Measurements from ENCODE around the gene SKA3.
A peak's percentile ranks its signal among the peaks of the same experiment; 100 is the strongest.
"Not testable (repeated sequence)": the region's sequence is repeated elsewhere in the genome, so short reads cannot be mapped to it uniquely, and the experiment has no call there.

The SKA3 gene

DNA sequence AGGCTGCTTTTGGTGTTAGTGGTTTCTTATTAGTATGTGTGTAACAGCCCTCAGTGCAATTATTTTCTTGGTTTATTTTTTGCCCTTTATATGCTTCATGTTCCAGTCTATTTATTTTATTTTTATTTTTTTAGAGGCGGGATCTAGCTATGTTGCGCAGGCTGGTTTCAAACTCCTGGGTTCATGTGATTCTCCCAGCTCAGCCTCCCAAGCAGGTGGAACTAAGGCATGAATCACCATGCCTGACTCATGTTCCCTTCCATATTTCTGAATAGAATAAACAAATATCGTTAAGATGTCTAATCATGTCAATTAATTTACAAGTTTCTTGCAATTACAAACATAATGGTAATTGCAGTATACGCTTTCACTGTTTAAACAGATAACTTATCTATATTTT lies 11.7 kb downstream of the SKA3 start:
- DNase-seq = no peak

DNA sequence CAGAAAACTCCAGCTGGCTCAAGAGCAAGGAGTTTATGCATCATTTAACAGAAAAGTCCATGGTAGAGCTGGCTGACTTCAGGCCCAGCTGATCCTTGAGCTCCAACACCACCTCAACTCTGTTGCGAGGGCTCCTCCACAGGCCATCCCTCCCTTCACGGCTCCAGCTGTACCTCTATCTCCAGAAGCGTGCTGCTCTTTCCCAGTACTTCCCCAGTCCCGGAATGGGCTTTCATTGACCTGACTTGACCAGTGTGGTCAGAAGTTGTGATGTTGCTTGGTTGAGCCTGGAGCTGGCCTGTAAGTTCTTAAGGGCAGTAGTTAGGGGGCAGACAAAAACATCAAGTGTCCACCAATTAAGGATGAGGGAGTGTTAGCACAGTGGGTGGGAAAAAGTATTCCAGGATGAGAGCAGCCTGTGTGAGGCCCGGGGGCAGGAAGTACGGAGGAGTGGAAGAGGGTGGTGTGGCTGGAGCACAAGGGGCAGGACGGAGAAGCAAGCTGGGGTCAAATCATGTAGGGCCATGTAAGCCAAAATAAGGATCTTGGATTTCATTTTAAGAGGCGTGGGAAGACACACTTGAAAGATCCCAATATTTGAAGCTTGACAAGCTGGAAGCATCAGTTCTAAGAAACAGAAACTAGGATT lies 24.0 kb downstream of the SKA3 start:
- no peak for DNase-seq

DNA sequence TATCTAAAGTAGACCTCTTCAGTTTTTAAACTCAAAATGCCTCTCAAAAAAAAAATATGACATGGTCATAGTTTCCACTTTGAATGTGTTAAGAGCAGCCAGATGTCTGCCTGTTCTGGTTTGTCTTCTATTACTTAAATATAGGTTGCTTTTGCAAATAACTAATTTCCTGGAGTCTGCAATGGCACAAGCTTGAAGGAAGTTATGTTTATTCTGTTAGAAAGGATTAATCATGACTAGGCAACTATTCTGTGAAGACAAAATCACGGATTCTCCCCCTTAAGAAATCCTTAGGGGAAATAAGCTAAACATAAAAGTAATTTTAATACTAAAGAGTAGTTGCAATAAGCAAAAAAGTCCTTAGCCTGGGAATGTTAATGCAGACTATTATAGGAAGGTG lies 26.3 kb downstream of the SKA3 start:
- peak; percentile 13 for DNase-seq

DNA sequence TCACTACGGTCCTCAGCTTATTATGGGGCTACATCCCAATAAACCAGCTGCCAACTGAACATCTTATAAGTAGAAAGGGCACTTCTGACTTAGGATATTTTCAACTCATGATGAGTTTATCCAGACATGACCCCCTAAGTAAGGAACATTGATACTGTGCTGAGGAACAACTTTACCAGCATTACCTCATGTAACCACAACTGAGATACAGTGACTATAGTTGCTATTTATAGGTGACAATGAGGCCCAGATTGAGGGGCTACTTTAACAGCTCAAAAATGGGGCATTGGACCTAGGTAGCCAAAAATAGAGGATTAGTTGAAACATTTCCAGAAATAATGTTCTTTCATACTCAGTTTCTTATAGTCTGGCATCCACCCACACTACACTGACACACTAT lies 26.8 kb downstream of the SKA3 start:
- DNase-seq = no peak

DNA sequence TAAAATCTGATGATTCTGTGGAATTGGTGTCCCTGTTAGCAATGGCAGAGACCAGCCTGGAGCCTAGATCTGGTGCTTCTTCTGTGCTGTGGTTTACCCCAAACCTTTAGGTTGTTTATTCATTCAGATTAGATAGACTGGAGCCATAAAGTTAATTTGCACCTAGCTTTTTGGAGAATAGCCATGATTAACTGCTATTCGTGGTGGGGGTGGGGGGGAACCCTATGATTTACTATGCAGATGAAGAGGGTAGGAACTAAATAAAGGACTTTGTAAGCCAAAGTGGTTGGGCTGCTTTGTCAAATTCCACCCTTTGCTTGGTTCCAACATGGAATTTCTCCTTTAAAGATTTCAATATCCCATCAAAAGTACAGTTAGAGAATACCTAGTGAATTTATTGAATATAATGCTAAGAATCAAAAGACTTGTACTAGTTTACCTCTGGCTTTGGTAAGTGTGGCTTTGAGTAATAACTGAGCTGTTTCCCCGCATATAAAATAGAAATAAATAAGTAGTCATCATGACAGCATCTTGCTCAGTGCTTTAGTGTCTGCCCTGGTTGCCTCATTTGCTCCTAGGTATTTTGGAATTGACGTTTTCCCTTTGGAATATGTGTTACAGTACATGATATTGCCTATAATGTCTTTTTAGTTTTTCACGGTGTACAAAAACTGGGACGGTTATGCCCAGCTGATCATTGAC lies 27.6 kb downstream of the SKA3 start:
- peak; percentile 5 for DNase-seq

DNA sequence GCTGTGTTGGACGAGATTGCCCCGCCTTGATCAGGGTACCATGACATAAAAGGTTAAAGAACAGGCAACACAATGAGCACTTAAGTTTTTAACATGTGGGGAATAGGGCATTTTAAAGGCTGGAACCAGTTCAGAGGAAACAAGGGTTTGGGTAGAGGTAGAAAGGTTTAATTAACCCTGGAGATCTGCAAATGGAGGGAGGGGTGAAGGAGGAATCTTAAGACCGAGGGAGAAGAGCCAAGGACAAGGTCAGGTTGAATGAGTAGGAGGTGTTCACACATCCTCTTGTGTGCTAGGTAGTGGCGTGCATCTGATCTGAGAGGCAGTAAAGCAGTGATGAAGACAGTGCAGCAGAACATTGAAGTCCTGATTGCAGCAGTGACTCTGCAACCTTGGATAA lies 28.5 kb downstream of the SKA3 start:
- DNase-seq = no peak

DNA sequence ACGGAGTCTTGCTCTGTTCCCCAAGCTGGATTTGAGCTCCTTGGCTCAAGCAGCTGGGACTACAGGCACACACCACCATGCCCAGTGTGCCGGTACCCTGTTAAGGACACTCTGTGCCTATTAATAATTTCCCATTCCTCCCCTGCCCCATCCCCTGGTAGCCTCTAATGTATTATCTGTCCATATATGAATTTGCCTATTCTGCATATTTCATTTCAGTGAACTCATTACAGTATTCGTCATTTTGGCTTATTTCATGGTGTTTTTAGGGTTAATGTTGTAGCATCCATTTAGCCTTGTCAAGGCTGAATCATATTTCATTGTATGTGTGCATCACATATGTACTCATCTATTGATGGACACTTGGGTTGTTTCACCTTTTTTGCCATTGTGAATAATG lies 33.6 kb downstream of the SKA3 start:
- no peak for DNase-seq

DNA sequence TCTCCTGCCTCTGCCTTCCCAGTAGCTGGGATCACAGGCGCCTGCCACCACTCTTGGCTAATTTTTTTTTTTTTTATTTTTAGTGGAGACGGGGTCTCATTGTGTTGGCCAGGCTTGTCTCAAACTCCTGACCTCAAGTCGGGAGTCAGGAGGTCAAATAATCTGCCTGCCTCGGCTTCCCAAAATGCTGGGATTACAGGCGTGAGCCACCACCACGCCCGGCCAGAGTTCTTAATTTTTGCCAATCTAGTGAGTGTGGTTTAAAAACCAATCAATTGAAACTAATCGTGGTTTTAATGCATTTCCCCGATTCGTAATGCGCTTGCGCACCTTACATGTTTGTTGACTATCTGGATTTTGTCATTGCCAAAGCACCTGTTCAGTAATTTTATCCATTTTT lies 37.0 kb downstream of the SKA3 start:
- DNase-seq = no peak

DNA sequence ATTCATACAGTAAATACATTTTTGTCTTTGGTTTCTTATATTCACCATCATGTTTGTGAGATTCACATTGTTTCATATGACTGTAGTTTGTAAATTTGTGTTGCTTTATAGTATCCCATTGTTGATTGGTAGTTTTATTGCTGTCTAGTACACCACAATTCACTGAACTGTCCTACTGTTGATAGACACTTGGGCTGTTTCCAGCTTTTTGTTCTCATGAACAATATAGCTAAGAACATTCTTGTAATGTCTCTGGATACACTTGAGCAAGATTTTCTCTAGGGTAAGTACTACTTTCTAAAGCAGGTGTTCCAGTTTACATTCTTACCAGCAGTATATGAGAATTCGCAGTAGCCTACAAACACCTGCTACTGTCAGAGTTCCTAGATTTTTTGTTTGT lies 37.8 kb downstream of the SKA3 start:
- no peak for DNase-seq

DNA sequence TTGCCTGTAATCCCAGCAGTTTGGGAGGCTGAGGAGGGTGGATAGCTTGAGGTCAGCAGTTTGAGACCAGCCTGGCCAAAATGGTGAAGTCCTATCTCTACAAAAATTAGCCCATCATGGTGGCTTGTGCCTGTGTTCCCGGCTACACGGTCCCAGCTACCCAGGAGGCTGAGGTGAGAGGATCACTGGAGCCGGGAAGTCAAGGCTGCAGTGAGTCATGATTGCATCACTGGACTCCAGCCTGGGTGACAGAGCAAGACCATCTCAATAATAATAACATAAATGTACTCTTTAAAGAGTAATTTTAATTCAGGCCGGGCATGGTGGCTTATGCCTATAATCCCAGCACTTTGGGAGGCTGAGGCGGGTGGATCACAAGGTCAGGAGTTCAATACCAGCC lies 38.7 kb downstream of the SKA3 start:
- no peak for DNase-seq

DNA sequence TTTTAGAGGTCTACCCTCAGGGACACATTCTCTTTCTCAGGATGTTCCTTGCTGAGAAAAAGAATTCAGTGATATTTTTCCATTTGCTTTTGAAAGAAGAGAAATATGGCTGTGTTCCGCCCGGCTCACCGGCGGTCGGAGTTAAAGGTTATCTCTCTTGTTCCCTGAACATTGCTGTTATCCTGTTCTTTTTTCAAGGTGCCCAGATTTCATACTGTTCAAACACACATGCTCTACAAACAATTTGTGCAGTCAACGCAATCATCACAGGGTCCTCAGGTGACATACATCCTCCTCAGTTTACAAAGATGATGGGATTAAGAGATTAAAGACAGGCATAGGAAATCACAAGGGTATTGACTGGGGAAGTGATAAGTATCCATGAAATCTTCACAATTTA lies 40.5 kb downstream of the SKA3 start:
- DNase-seq = not testable (repeated sequence)

DNA sequence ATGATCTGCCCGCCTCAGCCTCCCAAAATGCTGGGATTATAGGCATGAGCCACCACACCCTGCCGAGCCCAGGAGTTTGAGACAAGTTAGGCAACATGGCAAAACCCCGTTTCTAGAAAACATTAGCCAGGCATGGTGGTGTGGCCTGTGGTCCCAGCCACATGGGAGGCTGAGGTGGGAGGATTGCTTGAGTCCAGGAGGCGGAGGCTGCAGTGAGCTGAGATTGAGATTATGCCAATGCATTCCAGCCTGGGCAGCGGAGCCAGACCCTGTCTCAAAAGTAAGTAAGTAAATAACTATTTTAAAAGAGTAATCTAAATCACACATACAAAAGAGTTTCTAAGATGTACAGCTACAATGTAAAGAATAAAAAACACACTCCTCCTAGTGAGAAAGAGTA lies 41.9 kb downstream of the SKA3 start:
- DNase-seq = no peak

DNA sequence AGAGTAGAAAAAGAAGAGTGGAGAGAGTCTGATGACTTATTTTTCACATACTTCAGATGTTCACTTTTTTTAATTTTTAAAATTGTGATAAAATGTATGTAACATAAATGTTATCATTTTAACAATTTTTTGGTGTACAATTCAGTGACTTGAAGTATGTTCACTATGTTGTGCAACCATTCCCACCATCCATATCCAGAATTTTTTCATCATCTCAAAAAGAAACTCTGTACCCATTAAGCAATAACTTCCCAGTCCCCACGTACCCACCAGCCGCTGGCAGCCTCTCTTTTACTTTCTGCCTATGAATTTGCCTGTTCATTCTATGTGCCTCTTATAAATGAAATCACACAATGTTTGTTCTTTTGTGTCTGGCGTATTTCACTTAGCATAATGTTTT lies 43.3 kb downstream of the SKA3 start:
- no peak for DNase-seq

DNA sequence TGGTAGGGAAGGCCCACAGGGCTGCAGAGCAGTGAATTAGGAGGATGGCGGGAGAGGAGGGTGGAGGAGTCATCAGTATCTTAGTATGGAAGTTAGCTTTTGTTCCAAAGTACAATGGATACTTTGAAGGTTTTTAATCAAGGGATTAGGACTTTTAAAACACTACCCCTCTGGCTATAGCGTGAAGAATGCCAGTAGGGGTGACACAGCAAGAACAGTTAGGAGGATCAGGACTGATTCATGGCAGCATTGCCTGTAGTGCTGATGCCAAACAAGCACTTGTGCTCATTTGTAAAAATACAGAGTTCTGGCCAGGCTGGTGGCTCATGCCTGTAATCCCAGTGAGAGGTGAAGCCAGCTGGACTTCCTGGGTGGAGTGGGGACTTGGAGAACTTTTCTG lies 46.2 kb downstream of the SKA3 start:
- no peak for DNase-seq

DNA sequence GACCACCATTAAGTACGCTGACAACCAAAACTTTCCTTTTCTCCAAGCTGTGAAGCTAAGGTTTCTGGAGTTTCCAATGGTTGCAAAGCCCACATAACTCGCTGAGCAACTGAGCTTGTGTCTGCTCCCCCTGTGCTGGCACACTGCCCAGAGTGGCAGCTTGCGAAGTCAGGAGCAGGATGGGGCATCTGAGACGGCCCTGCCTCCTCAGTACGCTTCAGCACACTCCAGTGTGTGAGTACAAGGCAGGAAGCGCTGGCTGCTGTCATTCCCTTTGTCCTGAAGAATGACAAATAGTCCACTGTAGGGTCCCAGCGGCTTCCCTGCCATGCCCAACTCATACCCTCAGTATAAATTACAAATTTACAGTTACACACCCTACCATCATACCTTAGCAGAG lies 51.5 kb downstream of the SKA3 start:
- DNase-seq = peak; percentile 95

DNA sequence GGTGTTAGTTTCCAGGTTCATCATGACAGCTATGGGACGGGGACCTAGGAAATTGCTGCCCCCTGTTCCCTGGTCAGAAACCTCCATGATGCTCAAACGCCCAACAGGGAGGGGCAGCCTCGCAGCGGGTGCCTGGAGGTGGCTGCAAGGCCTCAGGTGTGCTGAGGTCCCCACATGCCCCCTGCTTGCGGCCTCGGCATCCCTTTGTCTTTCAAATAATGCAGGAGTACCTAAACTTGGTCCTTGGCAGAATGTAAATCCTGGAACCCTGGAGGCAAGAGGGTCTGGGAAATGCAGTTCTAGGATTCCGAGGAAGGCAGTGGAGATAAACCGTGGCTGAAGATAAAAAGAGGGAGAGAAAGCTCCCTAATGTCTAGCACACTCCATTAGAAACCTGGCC lies 52.4 kb downstream of the SKA3 start:
- DNase-seq = no peak

DNA sequence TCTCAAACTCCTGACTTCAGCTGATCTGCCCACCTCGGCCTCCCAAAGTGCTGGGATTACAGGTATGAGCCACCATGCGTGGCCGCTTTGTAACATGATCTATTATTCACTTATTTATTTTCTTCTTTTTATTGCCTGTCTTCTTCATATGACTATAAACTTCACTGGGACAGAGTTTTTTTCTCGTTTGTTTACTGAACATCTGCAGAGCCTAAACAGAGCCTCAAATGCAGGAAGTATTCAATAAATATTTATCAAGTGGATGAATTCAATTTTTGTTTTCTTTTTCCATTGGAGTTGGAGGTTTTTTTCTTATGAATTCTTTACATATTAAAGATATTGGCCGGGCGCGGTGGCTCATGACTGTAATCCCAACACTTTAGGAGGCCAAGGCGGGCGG lies 54.7 kb downstream of the SKA3 start:
- DNase-seq = no peak

DNA sequence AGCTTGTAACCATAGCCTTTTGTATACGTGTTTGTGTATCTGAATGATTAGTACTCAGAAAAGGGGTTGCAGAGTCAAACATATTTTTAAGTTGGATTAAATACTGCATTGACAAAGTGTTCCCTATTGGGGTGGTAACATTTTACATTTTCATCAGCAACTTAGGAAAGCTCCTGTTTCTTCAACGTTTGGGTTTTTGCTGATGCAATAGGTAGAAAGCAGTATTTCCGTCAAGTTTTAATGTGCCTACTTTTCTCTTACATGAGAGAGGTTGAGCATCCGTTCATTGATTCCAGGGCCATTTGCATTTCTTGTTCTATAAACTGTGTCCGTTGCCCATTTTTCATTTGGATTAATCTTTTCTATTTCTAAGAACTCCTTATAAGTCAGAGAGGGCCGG lies 56.2 kb downstream of the SKA3 start:
- DNase-seq = no peak

DNA sequence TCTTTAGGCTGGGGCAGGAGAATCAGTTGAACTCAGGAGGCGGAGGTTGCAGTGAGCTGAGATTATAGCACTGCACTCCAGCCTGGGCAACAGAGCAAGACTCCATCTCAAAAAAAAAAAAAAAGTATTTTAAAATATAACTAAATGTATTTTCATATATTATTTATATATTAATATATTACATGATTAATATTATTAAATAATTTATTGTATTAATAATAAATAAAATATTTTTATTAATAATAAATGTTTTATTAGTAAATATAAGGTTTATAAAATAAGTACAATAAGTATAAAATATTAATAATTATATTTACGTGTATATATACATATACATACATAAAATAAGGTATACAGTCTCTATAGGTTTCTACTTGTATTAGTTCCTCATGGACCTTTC lies 56.8 kb downstream of the SKA3 start:
- no peak for DNase-seq

DNA sequence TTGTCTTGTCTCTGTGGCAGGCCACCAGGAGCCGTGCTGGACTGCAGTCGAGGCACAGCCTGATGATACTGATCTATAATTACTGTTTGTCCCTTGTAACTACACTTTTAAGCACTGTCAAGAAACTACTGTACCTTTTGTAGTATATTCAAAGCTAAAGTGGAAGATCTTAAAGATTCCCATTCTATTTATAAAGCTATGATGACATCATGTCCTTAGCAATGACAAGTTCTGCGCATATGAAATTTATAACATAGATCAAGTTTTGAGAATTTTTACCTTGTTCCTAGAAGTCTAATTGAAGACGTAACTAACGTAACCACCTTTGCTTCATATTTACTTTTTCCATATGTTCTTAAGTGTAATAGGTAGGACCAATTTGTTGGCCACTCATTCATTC lies 58.2 kb downstream of the SKA3 start:
- no peak for DNase-seq

DNA sequence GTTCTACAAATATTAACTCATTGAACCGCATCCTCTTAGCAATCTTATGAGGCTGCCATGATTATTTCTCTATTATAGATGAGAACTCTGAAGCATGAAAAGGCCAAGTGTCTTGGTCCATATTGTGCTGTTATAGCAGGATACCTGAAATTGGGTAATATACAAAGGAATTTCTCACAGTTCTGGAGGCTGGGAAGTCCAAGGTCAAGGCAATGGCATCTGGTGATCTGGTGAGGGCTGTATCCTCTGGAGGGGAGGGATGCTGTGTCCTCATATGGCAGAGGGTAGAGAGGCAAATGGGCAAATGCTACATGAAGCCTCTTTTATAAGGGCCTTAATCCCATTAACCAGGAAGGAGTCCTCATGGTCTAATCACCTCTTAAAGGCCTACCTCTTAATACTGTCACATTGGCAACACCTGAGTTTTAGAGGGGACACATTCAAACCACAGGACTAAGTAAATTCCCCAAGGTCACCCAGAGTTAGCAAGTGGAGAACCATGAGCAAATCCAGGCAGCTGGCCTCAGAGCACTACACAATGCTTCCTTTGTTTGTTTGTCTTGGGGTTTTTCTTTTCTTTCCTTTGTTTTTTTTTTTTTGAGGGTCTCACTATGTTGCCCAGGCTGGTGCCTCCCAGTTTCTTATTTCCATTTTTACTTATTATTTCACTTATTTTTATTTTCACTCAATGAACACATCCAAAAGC lies 59.1 kb downstream of the SKA3 start:
- no peak for DNase-seq

DNA sequence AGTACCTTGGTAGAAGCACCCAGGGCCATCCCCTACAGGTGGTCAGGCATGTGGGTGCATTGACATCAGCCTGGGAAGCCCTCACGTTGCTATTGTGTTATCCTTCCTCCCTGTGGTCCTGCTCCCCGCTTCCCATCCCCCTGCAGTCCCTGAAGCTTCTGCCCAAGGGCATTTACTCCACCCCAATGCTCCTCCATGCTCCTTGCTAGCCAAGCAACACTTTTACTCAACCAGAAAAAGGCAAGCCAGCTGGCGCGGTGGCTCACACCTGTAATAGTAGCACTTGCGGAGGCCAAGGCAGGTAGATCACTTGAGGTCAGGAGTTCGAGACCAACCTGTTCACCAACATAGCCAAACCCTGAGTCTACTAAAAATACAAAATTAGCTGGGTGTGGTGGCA lies 60.2 kb downstream of the SKA3 start:
- DNase-seq = no peak

DNA sequence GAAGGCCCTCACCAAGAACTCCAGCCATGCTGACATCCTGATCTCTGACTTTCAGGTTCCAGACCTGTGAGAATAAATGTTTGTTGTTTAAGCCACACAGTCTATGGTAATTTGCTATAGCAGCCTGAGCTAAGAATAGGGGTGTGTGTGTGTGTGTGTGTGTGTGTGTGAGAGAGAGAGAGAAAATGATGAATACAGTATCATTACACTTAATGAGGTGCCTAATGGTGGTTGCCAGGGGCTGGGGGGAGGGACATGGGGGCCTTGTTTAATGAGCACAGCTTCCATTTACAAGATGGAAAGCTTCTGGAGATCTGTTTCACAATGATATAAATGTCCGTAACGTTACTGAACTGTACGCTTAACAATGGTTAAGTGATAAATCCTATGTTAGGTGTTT lies 61.1 kb downstream of the SKA3 start:
- DNase-seq = peak; percentile 38

DNA sequence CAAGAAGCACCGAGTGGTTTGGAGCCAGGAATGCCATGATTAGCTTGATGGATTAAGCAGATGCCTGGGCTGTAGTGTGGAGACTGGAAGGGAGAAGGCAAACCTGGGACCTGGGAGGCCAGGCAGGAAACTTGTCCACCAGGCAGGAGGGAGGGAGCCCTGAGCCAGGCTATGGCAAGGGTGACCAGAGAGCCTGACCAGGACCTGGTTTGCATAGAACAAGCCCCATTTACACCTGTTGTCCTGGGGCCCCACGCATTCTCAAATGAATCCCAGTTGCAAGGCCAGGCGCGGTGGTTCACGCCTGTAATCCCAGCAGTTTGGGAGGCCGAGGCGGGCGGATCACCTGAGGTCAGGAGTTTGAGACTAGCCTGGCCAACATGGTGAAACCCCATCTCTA lies 64.8 kb downstream of the SKA3 start:
- DNase-seq = no peak

DNA sequence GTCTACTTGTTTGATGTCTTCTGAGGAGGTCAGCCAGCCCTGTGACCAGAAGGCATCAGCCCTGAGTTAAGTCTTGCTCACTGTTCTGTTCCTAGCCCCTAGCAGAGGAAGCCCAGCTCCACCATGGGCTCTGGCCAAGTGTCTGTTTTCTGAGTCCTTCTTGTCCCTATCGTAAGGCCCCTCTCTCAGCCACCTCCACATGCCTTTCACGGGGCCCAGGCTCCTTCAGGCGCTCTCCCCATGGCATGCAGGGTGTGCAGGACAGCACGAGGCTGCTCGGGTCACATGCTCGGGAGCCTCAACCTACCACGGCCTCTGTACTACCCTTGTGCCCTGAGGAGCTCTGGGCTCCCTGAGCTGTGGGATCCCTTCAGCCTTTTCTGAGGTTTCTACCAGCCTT lies 67.2 kb downstream of the SKA3 start:
- no peak for DNase-seq
